CD4-positive, alpha-beta T cell treated with Interleukin-1 beta for 1 hour (primary cell): ENCODE results near the gene PHLDA1.

ENCODE experiments used
- DNase-seq, 2 donors: peaks; one replicate each; pipeline ENCODE4 v3.0.0-alpha.2; 2020 to 2022

Gene PHLDA1

GRCh38 chr12:76031414-76032042, at the start of gene PHLDA1:
PHLDA1 (minus strand) TSS chr12:76031776.
- DNase-seq: peak; percentile 93 to 95

- DNase-seq: no peak
Observed at GRCh38 chr12:76080729-76081415, 49.3 kb upstream of the PHLDA1 start.

- no peak for DNase-seq
Observed at GRCh38 chr12:76080017-76080728, 48.6 kb upstream of the PHLDA1 start.

- DNase-seq: no peak
Observed at GRCh38 chr12:76078748-76079147, 47.2 kb upstream of the PHLDA1 start.

- DNase-seq: no peak
Observed at GRCh38 chr12:76075448-76075847, 43.9 kb upstream of the PHLDA1 start.

- DNase-seq: no peak
Observed at GRCh38 chr12:76074701-76075336, 43.2 kb upstream of the PHLDA1 start.

- no peak for DNase-seq
Observed at GRCh38 chr12:76073561-76073960, 42.0 kb upstream of the PHLDA1 start.

GRCh38 chr12:76072568-76072967, 41.0 kb upstream of the PHLDA1 start:
- no peak for DNase-seq

GRCh38 chr12:76069339-76069738, 37.8 kb upstream of the PHLDA1 start:
- DNase-seq: no peak

- DNase-seq: no peak
Observed at GRCh38 chr12:76065917-76066316, 34.3 kb upstream of the PHLDA1 start.

GRCh38 chr12:76064904-76065303, 33.3 kb upstream of the PHLDA1 start:
- DNase-seq: no peak

GRCh38 chr12:76060111-76060510, 28.5 kb upstream of the PHLDA1 start:
- DNase-seq: no peak

- no peak for DNase-seq
Observed at GRCh38 chr12:76057326-76057725, 25.8 kb upstream of the PHLDA1 start.

- no peak for DNase-seq
Observed at GRCh38 chr12:76055393-76055792, 23.8 kb upstream of the PHLDA1 start.

GRCh38 chr12:76049575-76050251, 18.1 kb upstream of the PHLDA1 start:
- no peak for DNase-seq

GRCh38 chr12:76047742-76048141, 16.2 kb upstream of the PHLDA1 start:
- no peak for DNase-seq

GRCh38 chr12:76047060-76047459, 15.5 kb upstream of the PHLDA1 start:
- DNase-seq: no peak

GRCh38 chr12:76043377-76043776, 11.8 kb upstream of the PHLDA1 start:
- no peak for DNase-seq

- no peak for DNase-seq
Observed at GRCh38 chr12:76042147-76042546, 10.6 kb upstream of the PHLDA1 start.

- DNase-seq: no peak
Observed at GRCh38 chr12:76041406-76041805, 9.8 kb upstream of the PHLDA1 start.

- DNase-seq: no peak
Observed at GRCh38 chr12:76040461-76040860, 8.9 kb upstream of the PHLDA1 start.

- DNase-seq: no peak
Observed at GRCh38 chr12:76038176-76038575, 6.6 kb upstream of the PHLDA1 start.
